ENCODE measurements around the gene SKAP1. TPM values are rescaled to one million over a fixed set of nuclear protein-coding genes. Genes with fewer than 3 reads are reported as not detected.

SKAP1 gene
- total RNA-seq, 1 donor from 2014 or later = not detected

- TF ChIP-seq CTCF (IDR thresholded peaks at IDR 0.05; ENCODE audit: partially characterized antibody, unreplicated experiment) = no peak
- Mint-ChIP-seq H3K4me1 (ENCODE audit: low read depth, unreplicated experiment) (no peaks in the 10 kb centered on the region), H3K4me3 (ENCODE audit: unreplicated experiment) (no peak overlapping the region), H3K36me3 (ENCODE audit: unreplicated experiment) (no peaks in the 10 kb centered on the region), H3K27me3 (ENCODE audit: unreplicated experiment) (no peaks in the 10 kb centered on the region), H3K27ac (ENCODE audit: unreplicated experiment) (no peak overlapping the region), H3K9me3 (ENCODE audit: unreplicated experiment) (peaks cover 2% of the 10 kb centered on the region)
- DNase-seq = no peak
These were observed 38.6 kb downstream of the SKAP1 start for GRCh38 chr17:48391444-48391843.

GRCh38 chr17:48389903-48390302, 40.1 kb downstream of the SKAP1 start:
- no peaks in the 10 kb centered on the region for H3K36me3 Mint-ChIP-seq (ENCODE audit: unreplicated experiment)
- H3K4me3 Mint-ChIP-seq (ENCODE audit: unreplicated experiment) = no peak overlapping the region
- H3K27me3 Mint-ChIP-seq (ENCODE audit: unreplicated experiment) = no peaks in the 10 kb centered on the region
- TF ChIP-seq CTCF (IDR thresholded peaks at IDR 0.05; ENCODE audit: partially characterized antibody, unreplicated experiment) = no peak
- no peak for DNase-seq
- H3K9me3 Mint-ChIP-seq (ENCODE audit: unreplicated experiment) = peaks cover 2% of the 10 kb centered on the region
- H3K4me1 Mint-ChIP-seq (ENCODE audit: low read depth, unreplicated experiment) = no peaks in the 10 kb centered on the region
- H3K27ac Mint-ChIP-seq (ENCODE audit: unreplicated experiment) = no peak overlapping the region

GRCh38 chr17:48388955-48389743, 40.9 kb downstream of the SKAP1 start:
- H3K9me3 Mint-ChIP-seq (ENCODE audit: unreplicated experiment) = peaks cover 2% of the 10 kb centered on the region
- no peak overlapping the region for H3K4me3 Mint-ChIP-seq (ENCODE audit: unreplicated experiment)
- no peak for DNase-seq
- no peak for TF ChIP-seq CTCF (IDR thresholded peaks at IDR 0.05; ENCODE audit: partially characterized antibody, unreplicated experiment)
- no peak overlapping the region for H3K27ac Mint-ChIP-seq (ENCODE audit: unreplicated experiment)
- no peaks in the 10 kb centered on the region for H3K36me3 Mint-ChIP-seq (ENCODE audit: unreplicated experiment)
- H3K4me1 Mint-ChIP-seq (ENCODE audit: low read depth, unreplicated experiment) = no peaks in the 10 kb centered on the region
- peaks cover 4% of the 10 kb centered on the region for H3K27me3 Mint-ChIP-seq (ENCODE audit: unreplicated experiment)

- Mint-ChIP-seq H3K4me1 (ENCODE audit: low read depth, unreplicated experiment) (no peaks in the 10 kb centered on the region), H3K27ac (ENCODE audit: unreplicated experiment) (no peak overlapping the region), H3K9me3 (ENCODE audit: unreplicated experiment) (no peaks in the 10 kb centered on the region), H3K36me3 (ENCODE audit: unreplicated experiment) (no peaks in the 10 kb centered on the region), H3K27me3 (ENCODE audit: unreplicated experiment) (peaks cover 6% of the 10 kb centered on the region), H3K4me3 (ENCODE audit: unreplicated experiment) (no peak overlapping the region)
- DNase-seq = no peak
- no peak for TF ChIP-seq CTCF (IDR thresholded peaks at IDR 0.05; ENCODE audit: partially characterized antibody, unreplicated experiment)
These were observed 43.2 kb downstream of the SKAP1 start for GRCh38 chr17:48386826-48387225.

- no peaks in the 10 kb centered on the region for H3K9me3 Mint-ChIP-seq (ENCODE audit: unreplicated experiment)
- H3K36me3 Mint-ChIP-seq (ENCODE audit: unreplicated experiment) = no peaks in the 10 kb centered on the region
- H3K4me3 Mint-ChIP-seq (ENCODE audit: unreplicated experiment) = no peak overlapping the region
- TF ChIP-seq CTCF (IDR thresholded peaks at IDR 0.05; ENCODE audit: partially characterized antibody, unreplicated experiment) = no peak
- no peaks in the 10 kb centered on the region for H3K4me1 Mint-ChIP-seq (ENCODE audit: low read depth, unreplicated experiment)
- no peak for DNase-seq
- H3K27me3 Mint-ChIP-seq (ENCODE audit: unreplicated experiment) = peaks cover 6% of the 10 kb centered on the region
- H3K27ac Mint-ChIP-seq (ENCODE audit: unreplicated experiment) = no peak overlapping the region
These were observed 44.7 kb downstream of the SKAP1 start for GRCh38 chr17:48385319-48385718.
